ENCODE measurements around the gene LDB2. TPM values are rescaled to one million over a fixed set of nuclear protein-coding genes. Genes with fewer than 3 reads are reported as not detected.
A peak's percentile ranks its signal among the peaks of the same experiment; 100 is the strongest.

Gene LDB2
- total and polyA plus RNA-seq, 2 donors from 2014 or later = 26.9 to 59.9 TPM

- Histone ChIP-seq H3K9me3 (ENCODE audit: control insufficient read depth in 2 of 3, insufficient read depth in 1 of 3, low read length in 3 of 3) (no peaks in the 10 kb centered on the region), H3K27me3 (ENCODE audit: control insufficient read depth, insufficient read depth, low read length) (no peaks in the 10 kb centered on the region), H3K4me1 (ENCODE audit: control insufficient read depth in 2 of 3, insufficient read depth in 2 of 3, low read depth in 1 of 3, low read length in 3 of 3) (peaks cover 0 to 2% (median 0%) of the 10 kb centered on the region in 3 donors), H3K9ac (ENCODE audit: low read length in 3 of 3) (no peak overlapping the region), H3K27ac (ENCODE audit: low read depth in 2 of 2, low read length in 2 of 2) (no peak overlapping the region), H3K36me3 (ENCODE audit: control insufficient read depth in 2 of 3, insufficient read depth in 3 of 3, low read length in 3 of 3) (no peaks in the 10 kb centered on the region), H3K4me3 (ENCODE audit: low read length in 3 of 3) (no peak overlapping the region)
- DNase-seq (no peak), FAIRE-seq (no peak)
- TF ChIP-seq CTCF (IDR thresholded peaks at IDR 0.05; ENCODE audit: borderline replicate concordance, extremely low read depth, insufficient read depth) = no peak
- intact Hi-C loops (cut with DNase I) = no loop called here
These were observed 157.2 kb downstream of the LDB2 start for GRCh38 chr4:16741287-16741686.

- Histone ChIP-seq H3K9ac (ENCODE audit: low read length in 3 of 3) (no peak overlapping the region), H3K4me3 (ENCODE audit: low read length in 3 of 3) (no peak overlapping the region), H3K27me3 (ENCODE audit: control insufficient read depth, insufficient read depth, low read length) (no peaks in the 10 kb centered on the region), H3K36me3 (ENCODE audit: control insufficient read depth in 2 of 3, insufficient read depth in 3 of 3, low read length in 3 of 3) (no peaks in the 10 kb centered on the region), H3K27ac (ENCODE audit: low read depth in 2 of 2, low read length in 2 of 2) (no peak overlapping the region), H3K9me3 (ENCODE audit: control insufficient read depth in 2 of 3, insufficient read depth in 1 of 3, low read length in 3 of 3) (no peaks in the 10 kb centered on the region), H3K4me1 (ENCODE audit: control insufficient read depth in 2 of 3, insufficient read depth in 2 of 3, low read depth in 1 of 3, low read length in 3 of 3) (peaks cover 0 to 1% (median 0%) of the 10 kb centered on the region in 3 donors)
- peak in 2 of 5 donors; percentile 56 to 68 for DNase-seq
- intact Hi-C loops (cut with DNase I) = no loop called here
- no peak for FAIRE-seq
- no peak for TF ChIP-seq CTCF (IDR thresholded peaks at IDR 0.05; ENCODE audit: borderline replicate concordance, extremely low read depth, insufficient read depth)
These were observed 158.3 kb downstream of the LDB2 start for GRCh38 chr4:16739997-16740624.

GRCh38 chr4:16738558-16738957 is 159.9 kb downstream of the LDB2 start:
- intact Hi-C loops (cut with DNase I) = no loop called here
- Histone ChIP-seq H3K27ac (ENCODE audit: low read depth in 2 of 2, low read length in 2 of 2) (no peak overlapping the region), H3K9ac (ENCODE audit: low read length in 3 of 3) (no peak overlapping the region), H3K9me3 (ENCODE audit: control insufficient read depth in 2 of 3, insufficient read depth in 1 of 3, low read length in 3 of 3) (no peaks in the 10 kb centered on the region), H3K4me3 (ENCODE audit: low read length in 3 of 3) (no peak overlapping the region), H3K27me3 (ENCODE audit: control insufficient read depth, insufficient read depth, low read length) (no peaks in the 10 kb centered on the region), H3K36me3 (ENCODE audit: control insufficient read depth in 2 of 3, insufficient read depth in 3 of 3, low read length in 3 of 3) (no peaks in the 10 kb centered on the region), H3K4me1 (ENCODE audit: control insufficient read depth in 2 of 3, insufficient read depth in 2 of 3, low read depth in 1 of 3, low read length in 3 of 3) (no peaks in the 10 kb centered on the region)
- no peak for TF ChIP-seq CTCF (IDR thresholded peaks at IDR 0.05; ENCODE audit: borderline replicate concordance, extremely low read depth, insufficient read depth)
- FAIRE-seq (no peak), DNase-seq (no peak)

- intact Hi-C loops (cut with DNase I) = no loop called here
- DNase-seq (no peak), FAIRE-seq (no peak)
These were observed 164.9 kb downstream of the LDB2 start for GRCh38 chr4:16733509-16733908.

More at GRCh38 chr4:16733509-16733908, 164.9 kb downstream of the LDB2 start:
- H3K9me3 ChIP-seq (ENCODE audit: control insufficient read depth in 2 of 3, insufficient read depth in 1 of 3, low read length in 3 of 3) = no peaks in the 10 kb centered on the region
- H3K4me3 ChIP-seq (ENCODE audit: low read length in 3 of 3) = no peak overlapping the region
- H3K27ac ChIP-seq (ENCODE audit: low read depth in 2 of 2, low read length in 2 of 2) = no peak overlapping the region
- no peak for TF ChIP-seq CTCF (IDR thresholded peaks at IDR 0.05; ENCODE audit: borderline replicate concordance, extremely low read depth, insufficient read depth)
- H3K4me1 ChIP-seq (ENCODE audit: control insufficient read depth in 2 of 3, insufficient read depth in 2 of 3, low read depth in 1 of 3, low read length in 3 of 3) = no peaks in the 10 kb centered on the region
- H3K27me3 ChIP-seq (ENCODE audit: control insufficient read depth, insufficient read depth, low read length) = no peaks in the 10 kb centered on the region
- H3K9ac ChIP-seq (ENCODE audit: low read length in 3 of 3) = no peak overlapping the region
- H3K36me3 ChIP-seq (ENCODE audit: control insufficient read depth in 2 of 3, insufficient read depth in 3 of 3, low read length in 3 of 3) = no peaks in the 10 kb centered on the region

Data from kidney (tissue), 14 donors.